ENCODE measurements around the gene EFNA3. TPM values are rescaled to one million over a fixed set of nuclear protein-coding genes. Genes with fewer than 3 reads are reported as not detected.

EFNA3 gene
- total RNA-seq, 1 donor from 2014 or later = 14.6 TPM

- H3K9me3 Mint-ChIP-seq (ENCODE audit: unreplicated experiment) = peaks cover 8% of the 10 kb centered on the region
- no peaks in the 10 kb centered on the region for H3K36me3 Mint-ChIP-seq (ENCODE audit: unreplicated experiment)
- TF ChIP-seq, protein P1, sequence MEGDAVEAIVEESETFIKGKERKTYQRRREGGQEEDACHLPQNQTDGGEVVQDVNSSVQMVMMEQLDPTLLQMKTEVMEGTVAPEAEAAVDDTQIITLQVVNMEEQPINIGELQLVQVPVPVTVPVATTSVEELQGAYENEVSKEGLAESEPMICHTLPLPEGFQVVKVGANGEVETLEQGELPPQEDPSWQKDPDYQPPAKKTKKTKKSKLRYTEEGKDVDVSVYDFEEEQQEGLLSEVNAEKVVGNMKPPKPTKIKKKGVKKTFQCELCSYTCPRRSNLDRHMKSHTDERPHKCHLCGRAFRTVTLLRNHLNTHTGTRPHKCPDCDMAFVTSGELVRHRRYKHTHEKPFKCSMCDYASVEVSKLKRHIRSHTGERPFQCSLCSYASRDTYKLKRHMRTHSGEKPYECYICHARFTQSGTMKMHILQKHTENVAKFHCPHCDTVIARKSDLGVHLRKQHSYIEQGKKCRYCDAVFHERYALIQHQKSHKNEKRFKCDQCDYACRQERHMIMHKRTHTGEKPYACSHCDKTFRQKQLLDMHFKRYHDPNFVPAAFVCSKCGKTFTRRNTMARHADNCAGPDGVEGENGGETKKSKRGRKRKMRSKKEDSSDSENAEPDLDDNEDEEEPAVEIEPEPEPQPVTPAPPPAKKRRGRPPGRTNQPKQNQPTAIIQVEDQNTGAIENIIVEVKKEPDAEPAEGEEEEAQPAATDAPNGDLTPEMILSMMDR (IDR thresholded peaks at IDR 0.05; ENCODE audit: partially characterized antibody, unreplicated experiment) = no peak
Measured at GRCh38 chr1:155037851-155038441, 40.7 kb upstream of the EFNA3 start.

GRCh38 chr1:155038602-155039307 is 39.9 kb upstream of the EFNA3 start:
- no peak for DNase-seq
- H3K27me3 Mint-ChIP-seq (ENCODE audit: unreplicated experiment) = peaks cover 2% of the 10 kb centered on the region
- TF ChIP-seq, protein P1 (IDR thresholded peaks at IDR 0.05; ENCODE audit: partially characterized antibody, unreplicated experiment) = no peak
- no peak overlapping the region for H3K4me3 Mint-ChIP-seq (ENCODE audit: unreplicated experiment)
- no peak overlapping the region for H3K27ac Mint-ChIP-seq (ENCODE audit: unreplicated experiment)
- H3K4me1 Mint-ChIP-seq (ENCODE audit: low read depth, unreplicated experiment) = no peaks in the 10 kb centered on the region
- peaks cover 8% of the 10 kb centered on the region for H3K9me3 Mint-ChIP-seq (ENCODE audit: unreplicated experiment)
- no peaks in the 10 kb centered on the region for H3K36me3 Mint-ChIP-seq (ENCODE audit: unreplicated experiment)

More at GRCh38 chr1:155037851-155038441, 40.7 kb upstream of the EFNA3 start:
- H3K27ac Mint-ChIP-seq (ENCODE audit: unreplicated experiment) = no peak overlapping the region
- DNase-seq = no peak
- no peaks in the 10 kb centered on the region for H3K4me1 Mint-ChIP-seq (ENCODE audit: low read depth, unreplicated experiment)
- peaks cover 2% of the 10 kb centered on the region for H3K27me3 Mint-ChIP-seq (ENCODE audit: unreplicated experiment)
- H3K4me3 Mint-ChIP-seq (ENCODE audit: unreplicated experiment) = peak overlapping the region; percentile 5

DNA sequence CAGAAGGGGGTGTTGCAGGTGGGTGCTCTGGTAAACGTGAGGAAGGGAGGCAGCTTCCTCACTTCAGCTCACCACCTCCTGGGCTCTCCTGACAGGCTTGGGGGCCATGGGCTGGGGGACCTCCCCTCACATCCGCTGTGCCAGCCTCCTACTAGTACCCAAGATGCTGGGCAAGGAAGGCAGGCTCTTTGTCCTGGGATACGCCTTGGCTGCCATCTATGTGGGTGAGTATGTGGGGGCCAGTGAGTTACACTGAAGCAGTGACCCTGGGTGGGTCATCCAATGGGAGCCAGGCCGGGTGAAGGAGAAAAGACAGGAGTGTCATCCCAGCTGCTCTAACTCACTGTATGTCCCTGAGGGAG is 39.3 kb upstream of the EFNA3 start:
- H3K27me3 Mint-ChIP-seq (ENCODE audit: unreplicated experiment) = peaks cover 2% of the 10 kb centered on the region
- H3K9me3 Mint-ChIP-seq (ENCODE audit: unreplicated experiment) = peaks cover 3% of the 10 kb centered on the region
- no peak overlapping the region for H3K4me3 Mint-ChIP-seq (ENCODE audit: unreplicated experiment)
- no peaks in the 10 kb centered on the region for H3K4me1 Mint-ChIP-seq (ENCODE audit: low read depth, unreplicated experiment)
- H3K36me3 Mint-ChIP-seq (ENCODE audit: unreplicated experiment) = no peaks in the 10 kb centered on the region
- H3K27ac Mint-ChIP-seq (ENCODE audit: unreplicated experiment) = no peak overlapping the region
- TF ChIP-seq, protein P1 (IDR thresholded peaks at IDR 0.05; ENCODE audit: partially characterized antibody, unreplicated experiment) = no peak
- no peak for DNase-seq

DNA sequence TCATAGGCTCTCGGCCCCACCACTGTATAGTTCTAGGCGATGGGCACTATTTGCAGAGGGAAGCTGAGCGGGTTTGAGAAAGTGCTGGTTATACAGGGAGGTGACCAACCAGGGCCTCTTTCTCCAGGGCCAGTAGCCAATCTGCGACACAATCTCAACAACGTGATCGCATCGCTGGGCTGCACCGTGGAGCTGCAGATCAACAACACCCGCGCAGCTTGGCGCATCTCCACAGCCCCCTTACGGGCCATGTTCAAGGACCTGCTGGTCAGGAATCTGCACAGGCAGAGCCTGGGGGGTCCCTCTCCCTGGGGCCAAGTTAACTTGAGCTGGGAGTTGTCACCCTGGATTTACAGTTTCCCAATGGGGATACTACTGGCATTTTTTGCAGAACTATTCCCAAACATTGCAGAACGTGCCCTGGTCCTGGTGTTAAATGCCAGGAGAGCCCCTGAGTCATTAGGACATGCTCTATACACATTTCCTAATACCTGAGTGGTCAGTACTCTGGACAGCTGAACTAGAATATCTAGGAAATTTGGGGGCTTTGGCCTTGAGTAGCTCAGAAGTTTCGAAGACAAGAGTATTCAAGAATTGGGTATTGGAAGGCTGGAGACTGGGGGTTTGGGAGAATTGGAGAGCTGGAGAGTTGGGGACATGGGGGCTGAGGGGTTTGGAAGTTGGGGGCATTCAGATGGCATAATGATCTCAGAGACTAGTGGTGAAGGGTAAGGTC is 38.1 kb upstream of the EFNA3 start:
- no peak for DNase-seq
- Mint-ChIP-seq H3K4me3 (ENCODE audit: unreplicated experiment) (no peak overlapping the region), H3K27me3 (ENCODE audit: unreplicated experiment) (peaks cover 7% of the 10 kb centered on the region), H3K36me3 (ENCODE audit: unreplicated experiment) (no peaks in the 10 kb centered on the region), H3K4me1 (ENCODE audit: low read depth, unreplicated experiment) (peaks cover 4% of the 10 kb centered on the region), H3K27ac (ENCODE audit: unreplicated experiment) (no peak overlapping the region), H3K9me3 (ENCODE audit: unreplicated experiment) (peaks cover 2% of the 10 kb centered on the region)
- TF ChIP-seq, protein P1 (IDR thresholded peaks at IDR 0.05; ENCODE audit: partially characterized antibody, unreplicated experiment) = no peak
